Measurements from ENCODE around the gene FAM219B.

- TF ChIP-seq EZH2 (IDR thresholded peaks at IDR 0.05; ENCODE audit: low read depth) (no peak), CTCF (conservative IDR thresholded peaks at IDR 0.05) (no peak)
These were observed 48.3 kb downstream of the FAM219B start for GRCh38 chr15:74858369-74858740.
